ENCODE data around the gene CLGN.

CLGN gene

DNA sequence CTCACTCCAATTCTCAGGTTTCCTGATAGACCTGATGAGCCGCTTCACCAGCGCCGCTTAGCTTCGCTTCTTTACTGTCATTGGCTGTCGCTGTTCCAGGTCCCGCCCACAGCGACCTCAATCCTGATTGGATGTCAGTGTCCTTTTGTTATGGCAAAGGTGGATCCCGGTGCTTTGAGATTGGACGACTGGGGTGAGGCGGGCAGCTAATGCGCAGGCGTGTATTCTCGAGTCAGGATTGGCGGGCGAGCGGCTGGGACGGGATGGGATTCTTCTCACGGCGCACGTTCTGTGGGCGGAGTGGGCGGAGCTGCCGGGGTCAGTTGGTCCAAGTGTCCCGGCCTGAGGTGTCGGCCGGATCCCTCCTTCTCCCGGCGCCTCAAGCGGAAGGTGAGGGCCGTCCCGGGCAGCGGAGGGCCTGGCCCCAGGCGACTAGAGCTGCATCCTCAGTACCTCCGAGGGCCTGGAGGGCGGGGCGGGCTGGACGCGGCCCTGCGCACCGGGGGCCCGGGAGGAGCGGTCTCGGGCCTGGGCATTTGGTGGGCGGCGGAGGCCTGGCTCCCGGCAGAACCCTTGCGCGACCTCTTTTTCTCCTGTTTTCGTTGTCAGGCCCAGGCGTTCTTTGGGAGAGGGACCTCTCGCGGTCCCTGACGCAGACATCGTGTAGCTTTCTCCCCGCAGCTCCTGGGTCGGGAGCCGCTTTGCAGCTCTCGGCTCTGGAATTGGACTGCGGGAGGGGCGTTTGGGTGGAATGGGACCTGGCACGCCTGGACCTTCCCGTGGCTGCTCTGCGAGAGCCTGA lies 53.9 kb downstream of the CLGN start, which contains the start of gene SCOC:
TSS of gene SCOC (plus strand) at position 319 of the 802 bp plus-strand sequence. CDS start 5,525 bp downstream, outside the sequence.
- DNase-seq = peak; percentile 99

DNA sequence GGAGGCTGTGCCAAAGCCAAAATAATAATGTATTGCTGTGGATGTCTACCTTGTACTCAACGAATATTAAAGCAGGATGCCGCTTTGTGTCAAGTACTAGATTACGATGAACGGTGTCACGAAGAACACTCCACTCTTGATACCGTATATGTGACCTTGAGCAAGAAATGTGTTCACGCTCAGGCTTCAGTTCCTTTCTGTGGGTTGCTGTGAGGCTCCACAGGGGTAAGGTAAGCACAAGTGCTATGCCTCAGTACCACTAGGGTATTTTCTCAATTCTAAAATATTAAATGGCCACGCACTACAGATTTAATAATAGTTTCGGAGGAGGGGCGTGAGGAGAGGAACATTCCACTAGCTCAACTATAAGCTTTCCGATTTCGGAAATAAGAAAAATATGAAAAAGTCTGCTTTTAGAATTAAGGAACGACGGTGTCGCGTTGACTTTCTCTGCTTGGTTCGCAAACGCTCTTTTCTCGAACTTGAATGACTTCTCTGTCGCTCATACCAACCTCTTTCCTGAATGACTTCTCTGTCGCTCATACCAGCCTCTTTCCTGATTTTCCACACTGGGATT lies 54.6 kb downstream of the CLGN start:
- DNase-seq = peak; percentile 15

DNA sequence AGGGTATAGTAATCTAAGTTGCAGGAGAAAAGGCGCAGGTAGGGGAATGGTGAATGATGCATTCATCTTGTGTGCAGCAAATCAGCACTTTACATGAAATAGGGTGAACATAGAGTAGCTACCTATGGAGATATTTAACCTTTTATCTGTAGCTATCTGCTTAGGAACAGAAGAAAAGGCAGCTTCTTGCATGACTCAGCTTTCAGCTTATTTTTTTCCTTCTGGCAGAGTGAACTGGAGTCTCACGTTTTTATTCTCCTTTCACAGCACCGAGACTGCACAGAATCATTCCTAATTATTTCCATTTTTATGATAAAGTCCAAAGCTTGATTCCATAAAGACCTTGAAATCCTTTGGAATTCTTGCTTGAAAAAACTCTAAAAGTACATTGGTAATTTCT lies 58.8 kb downstream of the CLGN start:
- no peak for DNase-seq

DNA sequence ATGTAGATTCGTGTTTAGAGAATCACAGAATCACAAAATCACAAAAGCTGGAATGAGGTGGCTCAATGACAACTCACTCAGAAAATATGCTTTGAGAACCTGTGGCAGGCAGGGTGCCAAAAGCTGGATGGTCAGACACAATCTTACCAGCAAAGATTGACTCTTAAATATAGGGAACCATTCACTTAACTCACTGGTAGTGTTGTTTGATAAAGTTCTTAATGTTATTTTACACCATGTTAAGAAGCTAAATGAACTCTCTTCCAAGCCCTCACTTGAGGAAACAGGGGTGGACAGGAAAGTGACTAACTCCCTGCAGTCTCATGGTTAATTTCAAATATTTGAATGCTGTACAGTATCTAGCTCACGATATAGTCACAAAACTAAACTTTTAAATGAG lies 59.7 kb downstream of the CLGN start:
- peak; percentile 39 for DNase-seq

DNA sequence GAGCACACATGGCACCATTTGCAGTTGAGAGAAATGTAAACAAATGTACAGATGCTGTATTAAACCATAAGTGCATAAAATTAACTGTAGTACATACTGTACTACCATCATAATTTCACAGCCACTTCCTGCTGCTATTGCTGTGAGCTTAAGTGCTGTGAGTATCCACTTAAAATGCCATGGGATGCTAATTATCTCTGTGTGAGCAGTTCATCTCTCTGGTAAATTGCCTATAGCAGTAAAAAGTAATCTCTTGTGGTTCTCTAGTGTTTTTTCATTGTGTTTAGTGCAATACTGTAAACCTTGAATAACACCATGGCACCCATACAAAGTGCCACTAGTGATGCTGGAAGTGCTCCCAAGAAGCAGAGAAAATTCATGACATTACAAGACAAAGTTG lies 63.9 kb downstream of the CLGN start:
- DNase-seq = no peak

DNA sequence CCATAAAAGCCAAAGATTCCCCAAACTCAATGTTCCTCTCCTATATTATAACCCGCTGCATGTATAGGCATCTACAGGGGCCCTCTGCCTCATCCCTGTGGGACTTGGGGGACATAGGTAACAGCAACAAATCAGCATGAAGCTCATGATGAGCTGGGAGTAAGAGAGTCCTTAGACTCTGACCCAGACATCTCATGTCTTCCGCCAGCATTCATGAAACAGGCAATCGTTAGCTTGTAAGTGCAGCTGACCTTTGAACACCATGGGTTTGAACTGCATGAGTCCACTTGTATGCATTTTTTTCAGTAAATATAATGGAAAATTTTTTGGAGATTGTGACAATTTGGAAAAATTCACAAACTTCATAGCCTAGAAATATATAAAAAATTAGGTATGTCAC lies 64.4 kb downstream of the CLGN start:
- no peak for DNase-seq

DNA sequence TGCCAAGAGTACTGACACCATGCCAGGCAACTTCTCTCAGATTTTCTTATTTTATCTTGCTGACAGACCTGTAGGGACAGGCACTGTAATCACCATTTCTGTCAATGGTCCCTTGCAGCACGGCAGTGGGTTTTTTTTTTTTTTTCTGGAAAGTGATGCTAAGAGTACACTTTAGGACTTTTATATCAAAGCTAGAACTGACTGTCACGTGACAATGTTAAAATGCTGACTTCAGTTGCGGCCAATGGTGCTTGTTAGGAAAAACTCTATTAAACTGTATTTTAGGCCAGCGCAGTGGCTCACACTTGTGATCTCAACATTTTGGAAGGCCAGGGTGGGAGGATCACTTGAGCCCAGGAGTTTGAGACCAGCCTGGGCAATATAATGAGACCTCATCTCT lies 66.3 kb downstream of the CLGN start:
- no peak for DNase-seq

DNA sequence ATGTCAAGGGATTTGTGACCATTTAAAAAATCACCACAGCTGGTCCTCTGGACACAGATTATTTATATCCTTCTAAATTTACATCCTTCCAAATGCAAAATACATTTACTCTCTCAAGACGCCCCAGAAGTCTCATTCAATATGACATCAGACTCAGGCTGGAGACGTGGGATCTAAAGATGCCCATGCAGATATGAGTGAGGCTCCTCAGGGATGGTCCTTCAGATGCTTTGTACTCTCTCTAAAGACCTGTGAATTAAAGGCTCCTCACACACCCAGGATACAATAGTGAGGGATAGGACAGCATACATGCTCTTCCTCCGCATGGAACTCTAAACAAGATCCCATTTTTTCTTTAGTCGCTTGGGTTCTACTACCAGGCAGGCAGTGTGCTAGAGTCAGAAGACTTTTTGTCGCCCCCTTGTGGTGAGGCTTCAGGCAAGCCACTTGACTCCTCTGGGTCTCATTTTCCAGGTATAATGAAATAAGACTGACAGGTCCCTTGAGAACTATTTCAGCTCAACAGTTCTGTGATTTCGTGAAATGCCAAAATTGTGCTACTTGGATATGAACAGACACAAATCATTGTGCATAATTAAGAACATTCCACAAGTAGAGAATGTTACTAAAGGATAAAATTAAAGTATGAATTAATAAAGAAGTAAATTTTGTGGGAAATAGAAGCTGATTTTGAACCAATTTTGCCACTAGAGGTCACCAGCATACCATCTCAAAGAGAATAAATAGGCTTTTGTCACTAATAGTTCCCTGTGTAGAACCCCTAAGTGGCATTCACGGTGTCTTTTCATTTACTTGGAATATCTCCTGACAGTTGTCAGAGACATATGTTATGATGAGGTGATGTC lies 67.7 kb downstream of the CLGN start:
- peak; percentile 72 for DNase-seq

DNA sequence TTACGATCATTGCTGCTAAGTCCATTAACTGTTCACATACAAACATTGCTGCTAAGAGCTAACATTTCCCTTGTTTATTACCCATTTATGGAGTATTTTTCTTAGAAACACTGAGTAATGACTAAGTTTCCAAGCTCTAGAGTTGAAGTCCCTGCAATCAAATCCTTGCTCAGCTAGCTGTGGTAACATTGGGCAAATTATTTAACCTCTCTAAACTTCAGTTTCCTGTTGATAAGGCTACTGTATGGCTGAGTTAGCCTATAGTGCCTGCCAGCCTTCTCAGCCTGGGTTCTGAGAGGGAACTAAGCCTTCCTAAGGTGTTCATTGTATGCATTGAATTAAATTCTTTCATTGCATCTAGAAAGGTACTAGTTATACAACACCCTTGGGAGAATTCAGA lies 69.2 kb downstream of the CLGN start:
- no peak for DNase-seq

DNA sequence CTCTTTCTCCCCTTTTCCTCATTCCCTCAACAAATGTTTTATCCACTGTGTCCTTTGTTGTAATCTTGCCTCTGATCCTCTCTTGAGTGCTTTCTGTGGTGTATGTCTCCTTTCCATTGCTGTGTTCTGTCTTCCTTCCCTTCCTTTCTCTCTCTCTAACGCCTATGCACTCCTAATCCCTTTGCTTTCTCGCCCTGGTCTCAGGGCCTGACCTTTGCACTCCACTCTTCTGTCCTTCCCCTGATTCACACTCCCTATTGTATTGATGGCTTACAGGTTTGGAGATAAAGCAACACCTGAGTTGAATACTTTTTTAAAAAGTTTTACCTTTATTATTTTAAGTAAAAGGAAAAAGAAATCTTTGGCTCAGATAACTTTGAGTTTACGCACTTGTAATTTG lies 69.6 kb downstream of the CLGN start:
- no peak for DNase-seq

DNA sequence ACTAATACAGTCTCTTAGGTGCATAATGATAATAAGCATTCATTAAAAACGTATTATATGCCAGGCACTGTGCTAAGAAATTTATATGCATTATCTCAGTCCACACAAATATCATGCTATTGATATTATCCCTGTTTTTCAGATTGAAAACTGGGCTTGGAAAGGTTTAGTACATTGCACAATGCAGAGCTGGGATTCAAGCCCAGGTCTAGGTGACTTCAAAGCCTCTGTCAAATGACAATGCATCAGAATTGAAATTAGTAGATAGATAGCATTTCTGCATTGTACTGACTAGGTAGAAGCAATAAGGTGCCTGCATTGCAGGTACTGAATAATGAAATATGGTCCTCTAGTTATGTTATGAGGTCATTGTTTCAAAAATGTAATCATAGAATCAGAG lies 72.2 kb downstream of the CLGN start:
- no peak for DNase-seq

DNA sequence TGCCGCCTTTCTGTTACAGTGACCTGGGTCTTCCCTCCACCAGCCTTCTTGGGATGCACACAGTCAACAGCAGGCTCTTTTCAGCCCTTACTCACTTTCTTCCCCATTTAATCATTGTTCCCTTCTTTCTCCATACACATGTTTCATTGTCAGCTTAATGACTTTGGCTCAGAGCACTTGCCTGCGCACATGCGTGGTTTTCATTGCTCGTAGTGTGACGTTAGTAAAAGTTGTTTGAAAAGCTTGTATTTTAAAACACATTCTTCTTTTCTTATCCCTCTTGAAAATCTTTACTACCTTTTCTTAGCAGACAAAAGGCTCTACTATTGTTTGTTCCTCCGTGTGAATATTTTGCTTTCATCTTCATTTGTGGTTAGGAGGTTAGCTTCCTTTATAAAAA lies 73.7 kb downstream of the CLGN start:
- no peak for DNase-seq

DNA sequence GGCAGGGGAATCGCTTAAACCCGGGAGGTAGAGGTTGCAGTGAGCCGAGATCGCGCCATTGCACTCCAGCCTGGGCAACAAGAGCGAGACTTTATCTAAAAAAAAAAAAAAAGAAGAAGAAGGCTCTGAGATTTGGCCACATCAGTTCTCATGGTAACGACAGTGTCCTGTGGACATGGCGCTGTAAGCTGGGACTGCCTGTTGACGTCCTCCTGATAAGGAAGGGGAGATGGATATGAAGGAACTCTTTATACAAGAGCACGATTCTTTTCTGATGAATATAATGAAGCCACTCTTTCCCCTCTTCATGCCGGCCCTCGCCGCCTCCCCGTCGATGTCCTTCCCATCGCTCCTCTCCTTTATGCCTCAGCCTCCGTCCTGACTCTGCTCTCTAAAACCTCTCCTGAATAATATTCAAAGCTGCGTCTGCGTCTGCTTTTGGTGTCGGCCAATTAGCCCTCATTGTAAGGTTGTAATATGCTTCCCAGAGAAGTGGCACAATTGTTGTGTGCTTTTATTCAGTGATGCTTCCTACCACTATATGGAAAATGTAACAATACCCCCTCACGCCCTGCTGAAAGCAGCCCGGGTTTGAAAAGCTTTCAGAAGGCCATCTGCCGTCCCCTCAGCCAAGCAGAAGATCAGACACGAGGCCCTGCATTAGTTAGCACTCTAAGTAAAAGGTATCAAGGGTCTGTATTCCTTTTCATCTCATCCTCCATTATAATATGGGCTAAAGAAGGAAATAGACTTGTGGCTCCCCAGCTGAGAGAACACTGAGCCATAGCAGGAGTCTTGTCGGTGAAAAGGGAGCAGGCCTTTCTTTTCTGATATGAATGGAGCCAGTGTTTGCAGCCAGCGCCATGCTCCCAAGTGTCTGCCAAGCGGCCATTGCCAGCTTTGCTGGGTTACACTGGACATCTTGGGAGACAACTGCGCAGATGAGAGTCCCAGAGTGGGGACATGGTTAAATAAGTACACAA lies 76.1 kb downstream of the CLGN start:
- no peak for DNase-seq

DNA sequence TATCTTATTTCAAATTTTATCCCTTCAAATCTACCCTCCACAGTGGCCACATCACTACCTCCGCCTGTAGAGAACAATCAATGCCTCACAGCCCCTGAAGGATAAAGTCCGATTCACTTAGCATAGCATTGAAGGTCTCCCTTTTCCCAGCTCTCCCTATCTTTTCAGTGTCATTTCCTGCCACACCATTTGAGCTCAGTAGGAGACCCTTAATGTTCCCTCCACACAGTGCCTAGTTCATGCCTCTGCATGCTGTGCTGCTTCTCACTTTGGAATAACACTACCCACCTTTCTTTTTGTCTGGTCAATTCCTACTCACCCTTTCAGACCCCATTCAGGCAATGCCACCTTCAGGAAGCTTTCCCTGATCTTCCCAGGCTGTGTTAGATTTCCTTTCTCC lies 77.6 kb downstream of the CLGN start:
- no peak for DNase-seq

DNA sequence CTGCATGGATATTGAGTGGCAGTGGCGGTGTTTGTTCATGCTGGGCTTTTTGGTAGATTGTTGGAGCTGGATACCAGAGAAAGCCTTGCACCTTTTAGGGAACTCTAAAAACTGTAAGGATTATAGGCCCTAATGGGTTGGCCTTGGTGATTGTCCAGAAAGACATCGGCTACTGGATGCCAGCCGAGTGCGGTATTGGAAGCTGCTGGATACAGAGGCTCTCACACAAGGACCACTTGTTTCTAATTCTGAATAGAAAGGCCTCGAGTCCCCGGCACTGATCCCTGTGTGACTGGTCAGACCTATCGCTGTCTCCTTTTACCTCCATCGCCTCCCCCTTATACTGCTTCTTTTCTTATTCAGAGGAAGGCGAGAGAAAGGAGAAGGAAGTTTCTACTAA lies 81.3 kb downstream of the CLGN start:
- DNase-seq = no peak

DNA sequence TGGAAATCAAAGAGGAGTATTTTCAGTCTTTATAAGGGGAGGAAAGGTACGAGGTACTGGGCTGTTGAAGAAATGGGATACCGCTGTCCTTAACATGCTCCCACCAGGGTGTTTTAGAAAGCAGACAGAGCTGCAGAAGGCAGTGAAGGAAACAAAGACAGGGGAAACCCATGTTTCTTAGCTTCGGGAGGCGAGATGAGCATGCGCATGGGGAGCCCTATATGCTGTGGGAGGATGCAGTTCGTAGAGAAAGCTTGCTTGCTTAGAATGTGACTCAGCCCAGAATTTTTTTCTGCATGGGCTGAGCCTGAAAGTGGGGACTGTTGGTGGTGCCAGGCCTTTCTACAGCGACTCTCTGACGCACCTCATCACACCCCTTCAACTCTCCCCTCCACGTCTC lies 82.8 kb downstream of the CLGN start:
- DNase-seq = peak; percentile 14

DNA sequence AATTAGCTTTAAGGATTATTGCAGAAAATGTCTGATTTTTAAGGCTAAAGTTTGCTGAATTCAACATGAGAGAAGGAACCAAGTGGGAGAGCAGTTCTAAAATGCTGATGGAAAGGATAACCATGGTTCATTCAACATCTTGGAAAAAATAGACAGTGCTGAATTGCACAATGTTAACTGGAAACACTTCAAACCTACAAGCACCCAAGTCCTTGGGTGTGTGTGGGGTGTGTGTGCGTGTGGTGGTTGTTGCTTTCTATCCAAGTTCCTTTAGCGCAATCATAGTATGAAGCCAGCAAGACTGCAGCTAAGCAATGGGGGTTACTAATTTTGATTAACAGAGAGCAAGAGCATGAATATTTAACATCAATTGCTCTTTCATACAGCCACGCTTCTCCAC lies 83.3 kb downstream of the CLGN start:
- DNase-seq = no peak

DNA sequence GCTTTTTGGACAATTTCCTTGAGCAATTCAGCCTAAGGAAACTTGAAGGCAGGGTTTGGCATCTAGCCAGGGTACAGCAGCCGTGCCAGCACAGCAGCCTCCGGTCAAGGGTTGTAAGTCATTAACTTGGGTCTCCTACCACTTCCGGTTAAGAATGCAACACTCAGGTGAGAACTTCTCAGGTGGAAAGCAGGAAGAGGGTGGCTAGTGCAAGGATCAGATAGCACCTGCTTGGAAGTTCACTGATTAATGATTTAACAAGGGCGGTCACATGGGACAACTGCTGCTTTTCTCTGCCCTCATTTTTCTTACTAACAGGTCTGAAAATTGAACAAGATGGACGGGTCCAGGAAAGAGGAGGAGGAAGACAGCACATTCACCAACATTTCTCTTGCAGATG lies 84.1 kb downstream of the CLGN start:
- DNase-seq = no peak

DNA sequence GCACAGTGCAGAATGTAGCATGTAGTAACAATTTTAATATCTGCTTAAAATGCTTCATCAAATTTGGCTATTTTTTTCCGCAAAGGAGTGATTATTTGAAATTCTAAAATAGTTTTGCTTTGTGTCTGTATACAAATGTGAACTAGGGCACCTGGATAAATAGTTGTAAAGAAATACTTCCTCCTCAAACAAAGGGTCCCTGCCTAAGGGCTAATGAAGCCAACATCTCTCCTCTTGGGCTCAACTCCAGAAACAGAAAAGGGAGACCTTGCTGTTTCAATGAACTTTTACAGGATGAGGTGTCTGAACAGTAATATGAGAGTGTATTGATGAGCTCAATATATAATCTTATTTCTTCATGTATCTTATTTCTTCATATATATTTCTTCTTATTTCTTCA lies 84.8 kb downstream of the CLGN start:
- no peak for DNase-seq
